Panc1 (cell line): Measurements from ENCODE around the gene MRPL17. TPM values are rescaled to one million over a fixed set of nuclear protein-coding genes. Genes with fewer than 3 reads are reported as not detected.

Experiments
- total RNA-seq: library from RNA; stranded (reverse); gene quantifications from one replicate; pipeline ENCODE4 v1.2.1, GENCODE V29; 2021; ENCODE audit not compliant: unreplicated experiment

MRPL17 gene
- total RNA-seq, 1 experiment from 2014 or later, result 115 TPM

Other genes with a start within 250 kb of the MRPL17 start
- gene HPX, start 242.4 kb downstream of the MRPL17 start, total RNA-seq, result 1.0 TPM
- gene TRIM3, start 209.4 kb downstream of the MRPL17 start, total RNA-seq, result 35.4 TPM
- gene ARFIP2, start 202.0 kb downstream of the MRPL17 start, total RNA-seq, result 116 TPM
- gene TIMM10B, start 201.8 kb downstream of the MRPL17 start, total RNA-seq, result 63.8 TPM
- gene DNHD1, start 186.1 kb downstream of the MRPL17 start, total RNA-seq, result 10.6 TPM
- gene RRP8, start 79.7 kb downstream of the MRPL17 start, total RNA-seq, result 23.1 TPM
- gene ILK, start 79.6 kb downstream of the MRPL17 start, total RNA-seq, result 204 TPM
- gene TAF10, start 71.1 kb downstream of the MRPL17 start, total RNA-seq, result 387 TPM
- 200 TPM for gene TPP1, start 63.9 kb downstream of the MRPL17 start, total RNA-seq
- 2.2 TPM for gene DCHS1, start 27.5 kb downstream of the MRPL17 start, total RNA-seq
- gene OR2AG2, start 88.6 kb upstream of the MRPL17 start, total RNA-seq, result 0.18 TPM
- not detected for gene OR2AG1, start 99.7 kb upstream of the MRPL17 start, total RNA-seq
- 0.15 TPM for gene OR6A2, start 116.3 kb upstream of the MRPL17 start, total RNA-seq
- gene OR10A5, start 162.3 kb upstream of the MRPL17 start, total RNA-seq, result not detected
- not detected for gene OR10A2, start 179.7 kb upstream of the MRPL17 start, total RNA-seq
- gene OR10A4, start 193.3 kb upstream of the MRPL17 start, total RNA-seq, result not detected
- 0.49 TPM for gene OR2D2, start 209.2 kb upstream of the MRPL17 start, total RNA-seq
- not detected for gene OR2D3, start 237.7 kb upstream of the MRPL17 start, total RNA-seq
- gene ZNF215, start 243.1 kb upstream of the MRPL17 start, total RNA-seq, result 12.8 TPM